Effector memory CD4-positive, alpha-beta T cell (primary cell): ENCODE data around the gene KLHL40.

Experiments
- DNase-seq, 3 donors: peaks; one replicate each; pipeline ENCODE4 v3.0.0-alpha.2; 2020
- H3K27ac ChIP-seq: 2 replicates; pipeline ENCODE4 v1.7.0; 2013; ENCODE audit warnings: mild to moderate bottlenecking, low read length, moderate library complexity; ENCODE audit not compliant: insufficient read depth, poor library complexity, severe bottlenecking
- H3K27me3 ChIP-seq: replicated peaks from 2 replicates; pipeline ENCODE4 v1.7.0; 2013; ENCODE audit warnings: mild to moderate bottlenecking, low read length; ENCODE audit not compliant: insufficient read depth, control insufficient read depth, poor library complexity, severe bottlenecking
- H3K36me3 ChIP-seq: 2 replicates; pipeline ENCODE4 v1.7.0; 2013; ENCODE audit warnings: mild to moderate bottlenecking, low read length, moderate library complexity; ENCODE audit not compliant: control insufficient read depth, insufficient read depth
- H3K4me1 ChIP-seq: 2 replicates; pipeline ENCODE4 v1.7.0; 2013; ENCODE audit warnings: low read length, mild to moderate bottlenecking; ENCODE audit not compliant: control insufficient read depth, insufficient read depth, poor library complexity, severe bottlenecking
- H3K4me3 ChIP-seq: 2 replicates; pipeline ENCODE4 v1.7.0; 2013; ENCODE audit warnings: low read length, low read depth, mild to moderate bottlenecking; ENCODE audit not compliant: insufficient read depth, poor library complexity, severe bottlenecking
- H3K9me3 ChIP-seq: 2 replicates; pipeline ENCODE4 v1.7.0; 2013; ENCODE audit warnings: mild to moderate bottlenecking, low read length, moderate library complexity; ENCODE audit not compliant: control insufficient read depth

Gene KLHL40

DNA sequence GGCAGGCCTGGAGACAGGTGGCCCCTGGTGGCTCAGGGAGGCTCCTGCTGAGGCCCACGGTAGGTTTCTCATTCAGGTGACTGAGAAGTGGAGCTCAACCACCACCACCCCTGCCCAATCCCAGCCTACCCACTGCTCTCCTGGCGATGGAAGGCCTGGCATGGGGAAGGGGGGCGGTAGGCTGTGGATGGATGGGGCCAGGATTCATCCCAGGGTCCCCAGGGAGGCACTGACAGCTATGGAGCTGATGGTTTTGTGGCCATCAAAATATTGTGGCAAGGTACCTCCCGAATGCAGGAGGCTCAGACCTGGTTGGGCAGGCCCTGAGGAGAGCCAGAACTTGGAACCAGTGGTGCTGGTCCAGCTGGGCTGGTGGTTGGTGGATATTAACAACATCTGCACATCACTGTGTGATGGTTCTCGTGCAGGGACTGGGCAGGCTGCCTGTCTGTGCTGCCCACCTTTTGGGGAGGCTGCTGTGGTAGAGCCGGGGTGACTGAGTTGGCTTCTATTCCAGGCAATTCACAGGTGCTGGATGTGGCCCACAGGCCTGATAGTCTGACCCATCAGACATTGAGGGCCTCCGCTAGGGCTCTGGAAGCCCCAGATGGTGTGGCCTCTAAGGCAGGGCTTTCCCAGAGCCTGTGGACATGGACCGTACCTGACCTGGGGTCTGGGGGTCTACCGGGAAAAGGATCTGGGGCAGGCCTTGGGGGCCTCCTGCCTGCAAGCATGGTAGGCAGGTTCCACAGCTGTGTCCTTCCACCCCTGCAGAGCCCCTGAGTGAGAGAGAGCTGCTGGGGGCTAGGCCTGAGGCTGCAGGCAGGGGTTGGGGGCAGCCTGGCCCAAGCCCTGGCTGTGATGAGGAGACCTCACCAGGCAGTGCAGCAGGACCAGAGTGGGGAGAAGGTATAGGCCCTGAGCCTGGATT, 28.4 kb upstream of the KLHL40 start:
- H3K27me3 ChIP-seq, result no peaks in the 10 kb centered on the region
- H3K27ac ChIP-seq, result no peak overlapping the region
- no peak for DNase-seq
- peaks cover 14% of the 10 kb centered on the region for H3K4me1 ChIP-seq
- no peaks in the 10 kb centered on the region for H3K36me3 ChIP-seq
- H3K9me3 ChIP-seq, result no peaks in the 10 kb centered on the region
- H3K4me3 ChIP-seq, result no peak overlapping the region

DNA sequence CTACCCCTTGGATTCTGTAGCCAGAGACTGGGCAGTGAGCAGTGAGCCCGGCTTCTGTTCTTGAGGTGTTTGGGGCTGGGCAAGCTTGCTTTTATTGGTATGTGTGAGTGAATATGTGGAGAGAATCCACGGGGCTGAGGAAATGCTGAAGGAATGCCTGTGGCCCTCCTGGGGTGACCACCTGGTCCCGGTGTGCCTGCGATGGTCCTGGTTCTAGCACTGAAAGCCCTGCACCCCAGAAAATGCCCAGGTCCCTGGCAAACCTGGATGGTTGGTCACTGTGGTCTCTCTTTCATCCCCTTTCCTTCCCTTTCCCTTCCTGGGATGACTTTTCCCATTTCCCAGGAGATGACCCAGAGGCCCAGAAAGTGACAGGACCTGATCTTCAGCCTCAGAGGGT, 27.7 kb upstream of the KLHL40 start:
- Histone ChIP-seq H3K4me1 (peaks cover 14% of the 10 kb centered on the region), H3K36me3 (no peaks in the 10 kb centered on the region), H3K27me3 (no peaks in the 10 kb centered on the region), H3K9me3 (no peaks in the 10 kb centered on the region), H3K4me3 (no peak overlapping the region), H3K27ac (no peak overlapping the region)
- DNase-seq, result no peak

DNA sequence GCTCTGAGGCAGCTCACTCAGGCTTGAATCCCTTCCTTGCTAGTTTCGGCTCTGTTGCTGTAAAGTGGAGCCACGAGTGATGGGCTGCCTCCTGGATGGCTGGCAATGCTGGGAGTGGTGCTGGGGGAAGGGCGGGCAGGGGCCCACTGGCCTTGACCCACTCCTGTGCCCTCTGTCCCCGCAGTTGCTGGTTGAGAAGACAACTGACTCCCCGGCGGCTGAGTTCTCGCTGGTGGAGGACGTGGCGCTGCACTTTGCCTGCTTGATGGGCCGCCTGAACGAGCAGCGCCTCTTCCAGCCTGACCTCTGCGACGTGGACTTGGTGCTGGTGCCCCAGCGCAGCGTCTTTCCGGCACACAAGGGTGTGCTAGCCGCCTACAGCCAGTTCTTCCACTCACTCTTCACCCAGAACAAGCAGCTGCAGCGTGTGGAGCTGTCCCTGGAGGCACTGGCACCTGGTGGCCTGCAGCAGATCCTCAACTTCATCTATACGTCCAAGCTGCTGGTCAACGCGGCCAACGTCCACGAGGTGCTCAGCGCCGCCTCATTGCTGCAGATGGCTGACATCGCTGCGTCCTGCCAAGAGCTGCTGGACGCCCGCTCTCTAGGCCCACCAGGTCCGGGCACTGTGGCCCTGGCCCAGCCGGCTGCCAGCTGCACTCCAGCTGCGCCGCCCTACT, 27.1 kb upstream of the KLHL40 start:
- H3K27ac ChIP-seq, result no peak overlapping the region
- no peaks in the 10 kb centered on the region for H3K27me3 ChIP-seq
- no peaks in the 10 kb centered on the region for H3K36me3 ChIP-seq
- H3K9me3 ChIP-seq, result no peaks in the 10 kb centered on the region
- DNase-seq, result no peak
- no peak overlapping the region for H3K4me3 ChIP-seq
- H3K4me1 ChIP-seq, result peaks cover 12% of the 10 kb centered on the region

DNA sequence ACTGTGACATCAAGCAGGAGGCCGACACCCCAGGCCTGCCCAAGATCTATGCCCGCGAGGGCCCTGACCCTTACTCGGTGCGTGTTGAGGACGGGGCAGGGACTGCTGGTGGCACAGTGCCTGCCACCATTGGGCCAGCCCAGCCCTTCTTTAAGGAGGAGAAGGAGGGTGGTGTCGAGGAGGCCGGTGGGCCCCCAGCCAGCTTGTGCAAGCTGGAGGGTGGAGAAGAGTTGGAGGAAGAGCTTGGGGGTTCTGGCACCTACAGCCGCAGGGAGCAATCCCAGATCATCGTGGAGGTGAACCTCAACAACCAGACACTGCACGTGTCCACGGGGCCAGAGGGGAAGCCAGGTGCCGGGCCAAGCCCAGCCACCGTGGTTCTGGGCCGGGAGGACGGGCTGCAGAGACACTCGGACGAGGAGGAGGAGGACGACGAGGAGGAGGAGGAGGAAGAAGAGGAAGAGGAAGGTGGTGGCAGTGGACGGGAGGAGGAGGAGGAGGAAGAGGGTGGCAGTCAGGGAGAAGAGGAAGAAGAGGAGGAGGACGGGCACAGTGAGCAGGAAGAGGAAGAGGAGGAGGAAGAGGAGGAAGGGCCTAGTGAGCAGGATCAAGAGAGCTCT, 26.5 kb upstream of the KLHL40 start:
- Histone ChIP-seq H3K9me3 (no peaks in the 10 kb centered on the region), H3K4me1 (peaks cover 6% of the 10 kb centered on the region), H3K27ac (no peak overlapping the region), H3K36me3 (no peaks in the 10 kb centered on the region), H3K4me3 (no peak overlapping the region), H3K27me3 (no peaks in the 10 kb centered on the region)
- DNase-seq, result no peak

DNA sequence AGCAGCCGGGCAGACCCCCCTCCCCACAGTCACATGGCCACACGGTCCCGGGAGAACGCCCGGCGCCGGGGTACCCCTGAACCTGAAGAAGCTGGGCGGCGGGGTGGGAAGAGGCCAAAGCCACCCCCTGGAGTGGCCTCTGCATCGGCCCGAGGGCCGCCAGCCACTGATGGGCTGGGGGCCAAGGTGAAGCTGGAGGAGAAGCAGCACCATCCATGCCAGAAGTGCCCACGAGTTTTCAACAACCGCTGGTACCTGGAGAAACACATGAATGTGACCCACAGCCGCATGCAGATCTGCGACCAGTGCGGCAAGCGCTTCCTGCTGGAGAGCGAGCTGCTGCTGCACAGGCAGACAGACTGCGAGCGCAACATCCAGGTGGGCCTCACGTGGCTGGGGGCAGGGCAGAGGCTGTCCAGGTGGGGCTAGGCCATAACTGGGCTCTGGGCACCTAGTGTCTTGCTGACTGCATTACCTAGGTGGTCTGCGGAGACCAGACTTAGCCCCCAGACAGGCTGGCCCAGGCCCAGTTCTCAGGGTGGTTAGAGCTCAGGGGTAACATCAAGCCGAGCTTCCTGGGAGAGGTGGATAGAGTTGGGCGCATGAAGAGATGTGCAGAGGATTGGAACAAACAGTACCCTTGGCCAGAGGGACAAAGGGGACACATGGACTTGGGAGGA, 25.7 kb upstream of the KLHL40 start:
- Histone ChIP-seq H3K27ac (no peak overlapping the region), H3K9me3 (no peaks in the 10 kb centered on the region), H3K4me3 (no peak overlapping the region), H3K27me3 (no peaks in the 10 kb centered on the region), H3K4me1 (peaks cover 3% of the 10 kb centered on the region), H3K36me3 (no peaks in the 10 kb centered on the region)
- DNase-seq, result no peak

DNA sequence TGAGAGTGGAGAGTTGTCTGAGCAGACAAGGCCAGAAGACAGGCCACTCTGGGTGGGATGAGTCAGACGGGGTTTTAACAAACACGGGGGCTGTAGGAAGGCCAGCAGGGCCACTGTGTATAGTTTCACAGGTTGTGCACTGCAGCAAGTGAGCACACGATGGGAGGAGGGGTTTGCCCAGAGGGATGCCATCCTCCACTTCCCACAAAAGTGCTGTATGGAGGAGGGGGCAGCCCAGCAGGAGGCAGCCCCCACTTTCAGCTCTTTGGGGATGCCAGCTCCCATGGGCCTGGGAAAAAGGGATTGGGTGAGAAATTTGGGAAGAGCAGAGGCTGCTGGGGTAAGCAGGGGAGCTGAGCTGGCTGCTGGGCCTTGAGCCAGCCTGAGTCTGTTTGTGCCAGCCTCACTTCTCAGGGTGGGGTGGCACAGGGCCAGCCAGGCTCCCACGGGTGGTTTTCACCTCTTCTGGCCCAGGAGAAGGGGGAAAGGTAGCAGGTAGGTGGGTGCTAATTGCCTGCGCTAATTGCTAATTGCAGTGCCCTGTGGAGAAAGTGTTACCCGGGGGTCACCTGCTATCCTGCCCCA, 25.1 kb upstream of the KLHL40 start:
- Histone ChIP-seq H3K27me3 (no peaks in the 10 kb centered on the region), H3K27ac (no peak overlapping the region)

DNA sequence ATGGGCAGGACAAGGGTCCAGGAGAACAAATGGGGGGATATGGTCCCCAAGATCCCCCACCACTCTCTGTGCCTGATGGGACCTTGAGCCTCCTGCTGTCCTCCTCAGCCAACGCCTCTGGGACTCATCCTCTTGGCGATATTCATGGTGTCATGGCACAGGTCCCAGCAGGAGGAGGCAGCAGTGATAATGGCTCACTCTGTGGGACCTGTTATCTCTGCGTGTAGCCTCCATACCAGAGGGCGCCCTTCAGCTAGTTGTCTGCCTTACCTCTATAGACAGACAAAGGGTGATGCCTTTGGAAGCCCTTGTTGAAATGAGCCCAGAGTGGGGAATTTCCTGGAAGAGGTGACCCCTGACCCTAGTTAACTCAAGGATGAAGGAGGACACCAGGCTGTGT, 24.4 kb upstream of the KLHL40 start:
- no peaks in the 10 kb centered on the region for H3K4me1 ChIP-seq
- no peaks in the 10 kb centered on the region for H3K9me3 ChIP-seq
- no peak overlapping the region for H3K27ac ChIP-seq
- DNase-seq, result no peak
- H3K4me3 ChIP-seq, result no peak overlapping the region
- H3K27me3 ChIP-seq, result no peaks in the 10 kb centered on the region
- H3K36me3 ChIP-seq, result no peaks in the 10 kb centered on the region

More for the DNA sequence above, 25.1 kb upstream of the KLHL40 start:
- no peak for DNase-seq
- H3K36me3 ChIP-seq, result no peaks in the 10 kb centered on the region
- H3K4me1 ChIP-seq, result no peaks in the 10 kb centered on the region
- H3K9me3 ChIP-seq, result no peaks in the 10 kb centered on the region
- no peak overlapping the region for H3K4me3 ChIP-seq

DNA sequence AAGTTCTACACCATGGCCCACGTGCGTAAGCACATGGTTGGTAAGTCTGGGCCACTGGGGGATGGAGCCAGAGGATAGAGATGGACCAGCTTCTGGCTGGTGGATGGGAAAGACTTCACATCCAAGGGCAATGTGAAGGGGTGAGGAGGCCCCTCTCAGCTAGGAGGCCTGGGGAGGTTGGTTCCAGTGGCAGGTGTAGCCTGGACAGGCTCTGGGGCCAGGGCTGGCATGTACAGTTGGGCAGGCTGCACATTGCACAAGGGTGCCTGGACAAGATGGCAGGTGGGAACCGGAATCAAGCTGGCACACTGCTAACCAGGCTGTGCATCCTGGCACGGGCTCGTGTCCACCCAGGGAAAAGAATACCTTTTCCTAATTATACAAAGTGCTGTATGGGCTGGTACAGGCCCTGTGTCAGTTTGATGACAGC, 23.7 kb upstream of the KLHL40 start:
- Histone ChIP-seq H3K36me3 (no peaks in the 10 kb centered on the region), H3K27ac (no peak overlapping the region), H3K4me3 (no peak overlapping the region), H3K27me3 (no peaks in the 10 kb centered on the region), H3K4me1 (no peaks in the 10 kb centered on the region), H3K9me3 (no peaks in the 10 kb centered on the region)
- no peak for DNase-seq

DNA sequence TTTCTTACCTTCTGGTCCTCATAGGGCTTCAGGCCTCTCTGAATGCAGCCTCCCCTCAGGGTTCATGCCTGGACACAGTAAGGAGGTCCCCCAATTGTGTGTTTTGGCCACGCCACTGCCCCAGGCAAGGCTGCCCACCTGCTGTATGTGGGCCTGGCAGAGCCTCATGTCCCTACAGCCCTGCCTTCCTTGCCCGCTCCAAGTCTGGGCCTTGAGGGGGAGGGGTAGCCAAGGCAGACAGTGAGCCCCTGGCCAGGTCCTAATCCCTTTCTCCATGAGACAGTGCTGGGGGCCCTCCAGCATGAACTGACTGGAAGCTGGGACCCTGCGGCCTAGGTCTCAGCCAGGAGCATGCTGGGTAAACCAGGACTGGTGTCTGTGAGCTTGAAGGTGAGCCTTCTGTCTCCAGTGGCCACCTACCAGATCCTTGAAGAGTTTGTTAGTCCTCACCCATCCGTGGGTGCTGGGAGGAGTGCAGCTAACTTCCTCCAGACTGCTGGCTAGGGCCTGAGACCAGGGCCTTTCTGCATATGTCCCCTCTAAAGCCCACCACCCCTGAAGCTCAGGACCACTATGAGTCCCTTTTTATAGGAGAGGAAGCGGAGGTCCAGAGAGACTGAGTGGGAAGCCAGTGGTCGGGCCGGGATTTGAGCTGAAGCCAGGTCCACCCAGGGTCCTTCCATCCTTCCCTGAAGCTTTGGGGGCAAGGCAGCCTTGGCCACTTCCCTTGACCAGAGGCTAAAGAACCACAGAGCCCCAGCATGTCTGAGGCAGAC, 23.1 kb upstream of the KLHL40 start:
- no peaks in the 10 kb centered on the region for H3K27me3 ChIP-seq
- no peaks in the 10 kb centered on the region for H3K9me3 ChIP-seq

More for the DNA sequence above, 23.1 kb upstream of the KLHL40 start:
- H3K36me3 ChIP-seq, result no peaks in the 10 kb centered on the region
- H3K4me3 ChIP-seq, result no peak overlapping the region
- no peak for DNase-seq
- no peak overlapping the region for H3K27ac ChIP-seq
- H3K4me1 ChIP-seq, result no peaks in the 10 kb centered on the region
